ENCODE results near the gene GNPDA1. TPM values are rescaled to one million over a fixed set of nuclear protein-coding genes. Genes with fewer than 3 reads are reported as not detected.

Gene GNPDA1
- total RNA-seq, 3 donors from 2014 or later, result 32.6 to 46.4 (median 38.3) TPM

GRCh38 chr5:141957367-141957996 is 55.3 kb downstream of the GNPDA1 start:
- intact Hi-C loops (cut with DNase I; ENCODE audit: low total_unique reads), result no loop called here
- no peak for TF ChIP-seq POLR2AphosphoS5 (IDR thresholded peaks at IDR 0.05)
- no peak for TF ChIP-seq POLR2A (IDR thresholded peaks at IDR 0.05)
- no peak for TF ChIP-seq CTCF (IDR thresholded peaks at IDR 0.05)
- Histone ChIP-seq H3K27me3 (no peaks in the 10 kb centered on the region), H3K27ac (peak overlapping the region in 1 of 2 donors; percentile 69), H3K36me3 (no peaks in the 10 kb centered on the region), H3K4me3 (peak overlapping the region in 1 of 3 donors; percentile 43), H3K9me3 (no peaks in the 10 kb centered on the region), H3K4me1 (no peaks in the 10 kb centered on the region)
- DNase-seq (ENCODE audit: low spot score in 2 of 2), result no peak

GRCh38 chr5:141954194-141954593 is 58.6 kb downstream of the GNPDA1 start:
- no peaks in the 10 kb centered on the region for H3K9me3 ChIP-seq
- no peaks in the 10 kb centered on the region for H3K27me3 ChIP-seq
- intact Hi-C loops (cut with DNase I; ENCODE audit: low total_unique reads), result loop anchor here (5.0 kb wide), 1 partner anchor 917 kb away; no protein-coding TSS in a partner anchor
- no peak for DNase-seq (ENCODE audit: low spot score in 2 of 2)
- TF ChIP-seq POLR2AphosphoS5 (IDR thresholded peaks at IDR 0.05) (no peak), POLR2A (IDR thresholded peaks at IDR 0.05) (no peak), CTCF (IDR thresholded peaks at IDR 0.05) (no peak)
- H3K4me1 ChIP-seq, result no peaks in the 10 kb centered on the region
- no peak overlapping the region for H3K27ac ChIP-seq
- H3K36me3 ChIP-seq, result no peaks in the 10 kb centered on the region
- H3K4me3 ChIP-seq, result no peak overlapping the region

- no peak for DNase-seq (ENCODE audit: low spot score in 2 of 2)
- H3K4me3 ChIP-seq, result no peak overlapping the region
- H3K27me3 ChIP-seq, result no peaks in the 10 kb centered on the region
- intact Hi-C loops (cut with DNase I; ENCODE audit: low total_unique reads), result loop anchor here (5.0 kb wide), 1 partner anchor 915 kb away; no protein-coding TSS in a partner anchor
- no peaks in the 10 kb centered on the region for H3K36me3 ChIP-seq
- no peak overlapping the region for H3K27ac ChIP-seq
- no peaks in the 10 kb centered on the region for H3K9me3 ChIP-seq
- no peaks in the 10 kb centered on the region for H3K4me1 ChIP-seq
- TF ChIP-seq POLR2AphosphoS5 (IDR thresholded peaks at IDR 0.05), result no peak
- no peak for TF ChIP-seq CTCF (IDR thresholded peaks at IDR 0.05)
- TF ChIP-seq POLR2A (IDR thresholded peaks at IDR 0.05), result no peak
These were observed 60.8 kb downstream of the GNPDA1 start for GRCh38 chr5:141952020-141952419.

- intact Hi-C loops (cut with DNase I; ENCODE audit: low total_unique reads), result loop anchor here (5.0 kb wide), 1 partner anchor 914 kb away; no protein-coding TSS in a partner anchor
- no peak for TF ChIP-seq POLR2AphosphoS5 (IDR thresholded peaks at IDR 0.05)
- no peak for TF ChIP-seq POLR2A (IDR thresholded peaks at IDR 0.05)
- no peak for TF ChIP-seq CTCF (IDR thresholded peaks at IDR 0.05)
- Histone ChIP-seq H3K27me3 (no peaks in the 10 kb centered on the region), H3K9me3 (no peaks in the 10 kb centered on the region), H3K27ac (no peak overlapping the region), H3K36me3 (no peaks in the 10 kb centered on the region), H3K4me1 (no peaks in the 10 kb centered on the region), H3K4me3 (no peak overlapping the region)
- DNase-seq (ENCODE audit: low spot score in 2 of 2), result no peak
These were observed 61.5 kb downstream of the GNPDA1 start for GRCh38 chr5:141951332-141951781.

Other genes with a start within 250 kb of the GNPDA1 start
- gene PCDH1, start 134.6 kb downstream of the GNPDA1 start, total RNA-seq, result 10 to 100 TPM; 28.3 to 72.7 (median 65.9) TPM
- gene DELE1, start 89.2 kb downstream of the GNPDA1 start, total RNA-seq, result 10 to 100 TPM; 74.6 to 95.1 (median 76.7) TPM
- gene PCDH12, start 54.8 kb downstream of the GNPDA1 start, total RNA-seq, result 1 to 10 TPM; 1.8 to 5.6 (median 3.5) TPM
- gene RNF14, start 43.9 kb downstream of the GNPDA1 start, total RNA-seq, result 10 to 100 TPM; 43.9 to 80.2 (median 60.6) TPM
- 100 to 1,000 TPM; 115 to 135 (median 117) TPM for gene NDFIP1, start 95.8 kb upstream of the GNPDA1 start, total RNA-seq